Left lobe of liver (tissue), 2 donors: ENCODE results near the gene EEFSEC. TPM values are rescaled to one million over a fixed set of nuclear protein-coding genes. Genes with fewer than 3 reads are reported as not detected.

Experiments
- ATAC-seq: fragments of 200-7000 bp; cut with Tn5 transposase; one replicate; pipeline ENCODE4 v1.9.1; 2020; ENCODE audit warnings: mild to moderate bottlenecking, moderate library complexity
- DNase-seq: peaks from one replicate; pipeline ENCODE4 v3.0.0-alpha.2; 2020; ENCODE audit warnings: low spot score
- total RNA-seq: library from RNA; stranded (reverse); gene quantifications from one replicate; pipeline ENCODE4 v1.2.1, GENCODE V29; 2021
- donor health status: DM: no; HTN: no; CAD: no; lungs with moderate emphysema.
- donor health status: DM: no; HTN: yes; CAD: no.

The EEFSEC gene
- total RNA-seq, 1 donor from 2014 or later = 12.8 TPM

DNA sequence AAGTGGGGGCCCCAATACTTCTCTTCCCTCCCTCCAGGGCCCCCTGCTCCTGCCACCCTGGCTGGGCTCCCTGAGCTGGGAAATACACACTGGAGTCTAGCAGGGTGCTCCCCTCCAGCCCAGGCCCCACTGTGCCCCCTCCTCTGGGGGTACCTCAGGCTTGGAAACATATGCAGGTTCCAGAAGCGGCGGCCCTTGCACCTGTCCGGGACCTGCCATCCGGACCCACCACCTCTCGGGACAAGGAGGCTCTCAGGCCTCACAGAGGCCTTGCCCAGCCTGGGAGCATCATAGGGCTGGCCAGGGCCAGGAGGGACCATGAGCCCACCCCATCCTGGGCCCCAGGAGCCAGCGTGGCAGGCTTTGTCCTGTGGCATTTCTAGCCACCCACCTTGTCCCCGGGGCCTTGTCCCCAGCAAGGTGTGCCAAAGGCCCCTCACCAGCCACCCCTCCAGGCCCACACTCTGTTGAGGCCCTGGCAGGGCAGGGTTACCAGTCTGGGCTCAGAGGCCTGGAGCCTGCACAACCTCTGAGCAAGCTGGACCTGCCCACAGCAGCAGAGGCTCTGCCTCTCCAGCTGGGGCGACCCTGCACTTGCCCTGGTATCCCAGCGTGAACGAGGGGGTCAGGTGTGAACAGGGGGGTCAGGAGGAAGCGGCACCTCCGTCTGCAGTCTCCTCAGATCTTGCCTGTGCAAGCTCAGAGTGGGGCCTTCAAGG lies 267.6 kb downstream of the EEFSEC start:
- DNase-seq (no peak), ATAC-seq (no peak)

DNA sequence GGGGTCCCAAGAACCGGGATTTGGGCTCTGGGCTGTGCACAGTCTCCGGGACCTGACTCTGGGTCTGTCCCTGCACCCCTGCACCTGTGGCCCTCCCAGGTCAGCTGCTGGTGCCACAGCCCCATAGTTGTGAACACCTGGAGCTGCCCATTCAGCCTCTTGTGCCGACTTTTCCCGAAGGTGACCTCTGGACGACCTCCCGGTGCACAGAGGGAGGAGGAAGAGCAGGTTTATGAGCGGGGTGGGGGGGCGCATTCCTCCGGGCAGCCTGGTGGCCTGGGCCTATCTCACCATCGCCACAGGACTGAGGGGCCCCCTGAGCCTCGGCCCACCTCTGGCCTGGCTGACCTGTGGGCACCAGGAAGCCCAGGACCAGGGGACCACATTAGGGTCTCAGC lies 268.2 kb downstream of the EEFSEC start:
- peak; percentile 10 for ATAC-seq
- no peak for DNase-seq

DNA sequence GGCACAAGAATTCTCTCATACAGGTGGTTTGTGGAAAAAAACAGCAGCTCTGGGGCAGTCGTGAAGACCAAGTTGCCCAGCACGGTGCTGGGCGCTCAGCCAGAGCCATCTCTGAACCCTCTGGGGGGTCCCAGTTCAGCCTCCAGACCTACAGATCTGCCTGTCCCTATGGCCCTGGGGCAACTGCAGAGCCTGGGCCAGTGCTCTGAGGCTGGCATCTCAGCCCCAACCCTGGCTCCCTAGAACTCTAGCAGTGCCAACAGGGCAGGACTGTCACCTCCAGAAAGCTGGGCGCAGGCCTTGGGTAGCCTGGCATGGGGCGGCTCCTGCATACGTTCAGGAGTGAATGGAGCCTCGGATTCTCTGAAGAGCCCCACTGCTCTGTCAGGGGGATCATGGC lies 268.7 kb downstream of the EEFSEC start:
- DNase-seq (no peak), ATAC-seq (no peak)

DNA sequence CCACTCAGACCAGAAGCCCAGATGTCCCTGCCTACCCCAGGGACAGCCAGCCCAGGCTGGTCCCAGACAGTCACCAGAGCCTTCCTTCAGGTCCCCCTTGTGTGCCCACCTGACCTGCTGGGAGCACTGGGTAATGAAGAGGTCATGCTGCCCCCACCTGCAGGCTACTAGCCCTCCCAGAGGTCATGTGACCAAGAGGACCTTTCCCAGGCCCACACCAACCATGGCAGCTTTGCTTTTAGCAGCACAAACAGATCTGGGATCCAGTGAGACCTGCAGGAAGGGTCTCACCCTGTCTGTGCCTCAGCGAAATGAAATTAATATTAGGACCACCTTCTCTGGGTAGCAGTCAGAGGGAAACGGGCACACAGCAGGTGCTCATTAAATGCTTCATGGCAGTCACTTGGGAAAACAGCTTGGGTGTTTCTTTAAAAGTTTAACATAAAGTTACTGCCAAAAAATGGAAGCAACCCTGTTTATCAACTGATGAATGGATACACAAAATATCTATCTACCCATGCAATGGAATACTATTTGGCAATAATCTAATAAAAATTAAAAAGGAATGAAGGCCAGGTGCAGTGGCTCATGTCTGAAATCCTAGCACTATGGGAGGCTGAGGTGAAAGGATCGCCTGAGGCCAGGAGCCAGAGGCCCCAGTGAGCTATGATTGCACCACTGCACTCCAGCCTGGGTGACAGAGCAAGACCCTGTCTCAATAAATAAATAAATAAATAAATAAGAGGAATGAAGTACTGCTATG lies 269.7 kb downstream of the EEFSEC start:
- DNase-seq (no peak), ATAC-seq (no peak)

DNA sequence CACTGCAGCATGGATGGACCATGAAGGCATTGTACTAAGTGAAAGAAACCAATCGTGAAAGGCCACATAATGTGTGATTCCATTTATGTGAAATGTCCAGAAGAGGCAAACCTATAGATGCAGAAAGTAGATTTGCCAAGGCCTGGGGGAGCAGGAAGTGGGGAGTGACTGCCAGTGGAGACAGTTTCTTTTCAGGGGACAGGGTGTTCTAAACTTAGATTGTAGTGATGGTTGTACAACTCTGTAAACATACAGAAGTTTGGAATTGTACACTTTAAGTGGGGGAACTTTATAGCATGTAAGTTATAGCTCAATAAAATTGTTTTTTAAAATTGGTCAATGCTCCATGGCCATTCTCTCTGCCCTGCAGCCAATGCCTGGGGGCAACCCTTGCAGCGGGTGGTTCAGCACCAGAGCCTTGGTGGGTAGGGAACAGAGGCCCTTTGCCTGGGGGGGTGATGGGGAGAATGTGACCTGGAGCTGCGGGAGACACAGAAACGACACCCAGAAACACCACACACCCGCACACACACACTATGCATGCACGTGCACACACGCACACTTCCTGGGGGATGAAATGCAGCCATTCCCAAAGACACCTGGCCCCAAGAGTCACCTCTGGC lies 270.4 kb downstream of the EEFSEC start:
- ATAC-seq (no peak), DNase-seq (no peak)

DNA sequence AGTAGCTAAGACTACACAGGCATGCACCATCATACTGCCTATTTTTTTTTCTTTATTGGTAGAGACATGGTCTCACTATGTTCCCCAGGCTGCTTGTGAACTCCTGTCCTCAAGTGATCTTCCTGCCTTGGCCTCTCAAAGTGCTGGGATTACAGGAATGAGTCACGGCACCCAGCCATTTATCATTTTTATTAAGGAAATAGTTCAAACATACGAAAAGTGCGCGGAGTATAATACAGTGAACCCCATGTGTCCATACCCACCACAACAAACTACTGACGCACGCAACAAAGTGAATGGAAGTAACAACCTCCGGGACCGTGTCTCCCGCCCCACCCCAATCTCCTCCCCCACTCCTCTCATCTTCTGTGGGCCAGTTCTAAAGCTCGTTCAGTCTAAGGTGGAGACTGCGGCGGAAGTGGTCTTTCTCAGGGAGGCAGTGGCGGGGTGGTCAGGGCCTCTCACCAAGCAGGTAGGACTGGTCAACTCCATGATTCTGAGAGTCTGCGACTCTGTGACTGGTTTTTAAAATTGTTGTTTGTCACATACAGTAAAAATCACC lies 271.3 kb downstream of the EEFSEC start:
- DNase-seq (no peak), ATAC-seq (no peak)

DNA sequence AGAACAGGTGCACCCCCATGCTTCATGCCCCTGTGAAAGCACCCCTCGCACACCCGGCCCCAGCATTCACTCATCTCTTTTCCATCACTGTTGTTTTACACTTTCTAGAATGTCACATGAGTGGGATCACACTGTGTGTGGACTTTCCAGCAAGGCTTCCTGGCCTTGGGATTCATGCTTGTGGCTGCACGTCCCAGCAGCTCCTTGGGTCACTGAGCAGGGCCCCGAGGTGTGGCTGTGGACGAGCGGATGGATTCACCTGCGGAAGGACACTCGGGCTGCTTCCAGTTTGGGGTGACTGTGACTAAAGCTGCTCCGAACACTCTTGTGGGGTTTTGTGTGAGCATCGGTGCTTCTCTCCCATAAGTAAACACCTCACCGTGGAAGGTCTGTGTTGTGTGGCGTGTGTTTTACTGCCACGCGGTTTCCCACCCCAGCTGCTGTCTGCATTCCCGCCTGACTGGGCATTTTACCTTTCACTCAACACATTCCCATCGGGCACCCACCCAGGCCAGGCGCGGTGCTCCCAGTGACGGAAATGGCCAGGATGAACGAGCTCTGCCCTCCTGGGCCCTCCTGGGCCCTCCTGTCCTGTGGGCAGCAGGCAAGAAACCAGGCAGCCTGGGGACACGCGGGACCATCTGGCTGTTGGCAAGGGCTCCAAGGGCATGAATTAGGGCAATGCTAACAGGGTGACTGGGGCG lies 272.0 kb downstream of the EEFSEC start:
- ATAC-seq (no peak), DNase-seq (no peak)

DNA sequence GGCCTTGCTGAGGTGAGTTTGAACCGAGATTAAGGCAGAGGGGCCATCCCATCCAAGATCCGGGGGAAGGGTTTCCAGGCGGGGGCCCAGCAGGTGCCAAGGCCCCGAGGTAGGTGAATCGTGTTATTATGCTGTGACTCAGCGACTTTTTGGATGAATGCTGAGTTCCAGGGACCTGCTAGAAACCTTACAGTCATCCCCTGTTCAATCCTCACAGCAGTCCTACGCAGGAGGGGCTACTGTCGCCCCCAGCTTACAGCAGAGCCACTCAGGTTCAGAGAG lies 272.5 kb downstream of the EEFSEC start:
- ATAC-seq = no peak
- no peak for DNase-seq

DNA sequence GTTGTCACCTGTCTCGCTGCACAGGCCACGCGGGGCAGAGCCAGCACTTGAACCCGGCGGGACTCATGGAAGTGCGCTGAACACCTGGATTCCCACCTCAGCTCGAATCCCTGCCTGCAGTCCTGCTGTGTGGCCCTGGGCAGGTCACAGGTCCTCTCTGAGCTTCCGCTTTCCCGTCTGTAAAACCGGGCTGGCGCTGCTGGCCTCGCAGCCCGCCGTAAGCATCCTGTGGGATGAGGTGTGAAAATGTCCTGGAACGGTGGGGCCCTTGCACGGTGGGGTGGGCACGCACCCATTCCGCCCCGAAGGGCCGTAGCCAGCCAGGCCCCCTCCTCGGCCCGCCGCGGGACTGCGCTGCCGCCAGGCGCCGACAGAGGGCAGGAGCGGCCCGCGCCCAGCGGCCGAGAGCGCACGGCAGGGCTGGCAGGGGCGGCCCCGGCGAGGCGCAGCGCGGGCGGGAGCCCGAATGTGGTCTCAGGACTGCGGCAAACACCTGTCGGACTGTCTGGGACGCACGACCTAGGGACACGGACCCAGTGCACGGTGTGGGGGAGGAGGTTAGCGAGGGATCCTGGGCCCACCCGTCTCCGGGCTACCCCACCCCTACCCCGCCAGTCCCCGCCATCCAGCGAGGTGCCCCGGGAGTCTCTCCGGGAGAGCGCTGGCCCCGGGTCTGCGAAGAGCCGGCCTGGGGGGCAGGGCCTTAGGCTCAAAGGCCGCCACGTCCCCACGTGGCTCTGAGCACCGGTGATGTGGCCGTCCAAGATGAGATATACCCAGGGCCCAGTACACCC lies 273.0 kb downstream of the EEFSEC start:
- peak; percentile 55 for DNase-seq
- peak; percentile 97 for ATAC-seq

DNA sequence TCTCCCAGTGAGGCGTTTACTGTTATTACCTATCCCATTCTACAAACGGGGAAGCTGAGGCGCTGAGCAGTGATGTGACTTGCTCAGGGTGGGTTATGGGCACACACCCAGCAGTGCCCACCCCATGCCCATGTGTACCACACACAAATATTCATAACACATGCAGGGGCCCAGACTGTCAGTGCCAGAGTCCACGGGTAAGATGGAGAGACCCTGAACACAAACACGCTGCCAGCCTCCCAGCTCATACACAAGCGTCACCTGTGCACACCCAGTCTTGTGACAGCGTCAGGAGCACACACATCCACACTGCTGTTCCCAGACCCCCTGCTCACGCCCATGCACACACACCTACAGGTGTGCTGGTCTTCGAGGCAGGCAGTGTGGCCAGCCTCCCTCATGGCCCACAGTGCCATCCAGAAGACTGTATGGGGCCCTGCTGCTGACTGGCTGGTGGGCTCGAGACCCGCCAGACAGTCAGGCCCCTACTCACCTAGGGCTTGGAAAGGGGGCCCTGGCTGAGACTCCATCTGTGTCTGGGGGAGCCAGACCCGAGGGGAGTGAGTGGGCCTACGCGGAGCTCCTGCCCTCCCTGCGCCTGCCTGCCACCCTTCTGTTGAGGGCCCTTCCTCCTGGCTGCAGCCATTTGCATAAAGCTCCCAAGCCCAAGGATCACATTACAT lies 274.0 kb downstream of the EEFSEC start:
- ATAC-seq = no peak
- DNase-seq = no peak

DNA sequence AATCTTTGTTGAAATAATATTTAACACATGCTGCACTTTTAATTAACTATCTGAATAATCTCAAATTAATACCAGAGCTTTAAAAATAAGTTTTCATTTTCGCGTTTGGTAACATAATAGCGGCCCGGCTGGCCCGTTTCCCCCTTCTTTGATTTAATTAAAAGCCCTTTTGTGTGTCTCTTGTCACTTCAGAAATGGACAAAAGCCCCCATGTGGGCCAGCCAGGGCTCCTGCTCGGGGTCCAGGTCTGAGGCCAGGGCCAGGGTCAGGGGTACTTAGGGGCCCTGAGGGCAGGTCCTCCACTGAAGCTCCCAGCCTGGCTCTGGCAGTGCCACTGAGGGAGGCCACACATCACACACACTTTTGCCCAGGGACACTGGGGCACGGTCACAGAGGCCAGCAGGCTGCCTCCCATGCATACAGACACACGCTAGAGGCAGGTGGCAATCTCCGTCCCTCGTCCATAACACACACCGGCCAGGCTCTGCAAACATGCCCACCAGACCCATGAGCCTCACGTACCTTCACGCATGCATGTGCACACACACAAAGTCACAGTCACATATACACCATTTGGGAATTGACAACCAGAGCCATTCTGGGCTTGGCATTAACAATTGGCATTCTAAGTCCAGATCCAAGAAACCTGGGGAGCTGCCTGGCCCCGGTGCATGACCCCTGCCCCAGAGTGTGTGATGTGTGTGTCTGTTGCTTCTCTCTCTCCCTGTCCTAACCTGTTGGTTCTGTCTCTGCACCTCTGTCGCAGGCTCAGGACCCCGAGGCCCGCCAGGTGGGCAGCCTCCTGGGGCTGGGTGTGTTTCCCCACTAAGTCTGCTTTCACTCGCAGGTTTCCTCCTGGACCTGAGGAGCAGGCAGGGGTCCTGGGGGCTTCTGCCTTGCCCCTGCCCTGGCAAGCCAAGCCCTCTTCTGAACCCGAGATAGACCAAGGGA lies 274.9 kb downstream of the EEFSEC start:
- ATAC-seq (no peak), DNase-seq (no peak)

DNA sequence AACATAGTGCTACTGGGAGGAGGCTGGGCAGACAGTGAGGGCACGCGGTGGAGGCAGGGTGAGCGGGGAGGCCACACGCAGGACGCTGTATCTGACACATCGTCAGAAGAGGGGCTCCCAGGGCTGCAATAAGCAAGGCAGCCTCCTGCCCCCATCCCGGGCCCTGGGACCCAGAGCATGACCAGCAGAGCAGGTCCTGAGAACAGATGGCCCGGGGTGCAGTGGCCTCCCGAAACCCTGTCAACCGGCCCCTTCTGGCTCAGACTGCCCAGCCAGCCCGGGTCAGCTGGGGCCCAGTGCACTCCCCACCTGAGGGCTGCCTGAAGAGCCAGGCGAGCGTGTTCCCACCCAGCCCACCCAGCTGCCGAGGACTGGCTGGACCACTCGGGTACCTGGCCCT lies 276.0 kb downstream of the EEFSEC start:
- no peak for DNase-seq
- no peak for ATAC-seq

DNA sequence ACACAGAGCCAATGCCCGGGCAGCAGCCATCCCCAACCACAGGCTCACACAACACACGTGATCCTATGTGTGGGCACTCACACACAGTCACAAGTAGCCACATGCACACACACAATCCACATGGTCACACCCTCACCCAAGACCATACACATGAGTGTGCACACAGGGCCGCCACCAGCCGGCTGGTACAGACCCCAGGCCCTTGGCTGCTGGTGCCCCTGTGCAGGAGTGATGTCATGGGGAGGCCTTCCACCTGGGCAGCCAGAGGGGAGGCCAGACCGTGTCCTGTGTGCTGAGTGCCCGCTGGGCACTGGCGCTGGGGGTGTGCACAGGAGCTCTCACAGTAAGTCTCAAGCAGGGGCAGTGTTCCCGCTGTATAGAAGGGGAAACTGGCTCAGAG lies 276.5 kb downstream of the EEFSEC start:
- no peak for ATAC-seq
- DNase-seq = no peak

DNA sequence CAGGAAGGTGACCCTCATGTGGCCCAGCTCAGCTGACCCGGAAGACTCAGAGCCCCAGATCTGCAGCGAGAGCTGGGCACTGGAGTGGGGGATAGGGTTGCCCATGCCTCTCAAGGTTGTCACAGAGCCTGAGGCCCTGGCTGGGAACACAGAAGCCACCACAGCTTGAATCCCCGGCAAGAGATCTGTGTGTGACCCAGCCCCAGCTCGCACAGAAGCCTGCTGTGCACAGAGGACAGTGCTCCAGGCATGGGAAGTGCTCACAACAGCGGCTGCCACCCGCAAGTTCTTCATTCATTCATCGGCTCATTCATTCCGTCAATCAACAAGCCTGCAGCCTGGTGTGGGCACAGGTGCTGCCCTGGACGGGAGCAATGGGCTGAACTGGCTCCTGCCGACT lies 277.0 kb downstream of the EEFSEC start:
- ATAC-seq = no peak

DNA sequence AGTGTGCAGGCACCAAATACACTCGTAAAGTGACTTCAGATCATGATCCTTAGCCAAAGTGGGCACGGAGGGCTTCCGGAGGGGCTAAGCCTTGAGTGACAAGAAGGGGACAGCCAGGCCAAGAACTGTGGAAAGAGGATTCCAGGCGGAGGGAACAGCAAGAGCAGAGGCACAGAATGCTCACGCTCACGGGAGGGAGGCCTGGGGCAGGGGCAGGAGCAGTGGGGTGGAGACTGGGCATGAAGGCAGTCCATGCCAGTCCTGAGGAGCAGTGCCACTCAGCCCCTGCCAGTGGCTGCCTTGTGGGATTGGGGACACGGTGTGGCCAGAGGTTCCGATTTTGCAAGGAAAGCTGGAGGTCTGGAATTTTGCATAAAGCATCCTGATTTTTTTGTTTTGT lies 277.4 kb downstream of the EEFSEC start:
- ATAC-seq = no peak
- no peak for DNase-seq

More for the DNA sequence above, 277.0 kb downstream of the EEFSEC start:
- no peak for DNase-seq

DNA sequence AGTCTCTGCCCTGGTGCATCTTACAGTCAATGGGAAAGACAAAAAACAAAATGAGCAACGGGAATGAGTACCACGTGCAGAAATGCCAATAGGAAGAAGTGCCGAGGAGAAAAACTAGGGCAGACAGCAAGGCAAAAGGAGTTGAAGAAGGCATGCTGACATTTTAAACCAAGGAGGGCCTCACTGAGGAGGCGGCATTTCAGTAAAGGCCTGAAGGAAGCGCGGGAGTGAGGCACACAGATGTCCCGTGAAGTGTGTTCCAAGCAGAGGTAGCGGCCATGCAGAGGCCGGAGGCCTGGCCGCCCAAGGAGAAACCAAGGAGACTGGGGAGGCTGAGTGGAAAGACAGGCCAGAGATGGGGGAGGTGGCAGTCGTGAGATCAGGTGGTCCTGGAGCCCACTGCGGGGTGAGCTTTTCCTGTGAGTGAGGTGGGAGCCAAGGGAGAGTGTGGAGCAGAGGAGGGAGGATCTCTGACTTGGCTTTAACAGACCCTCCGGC lies 278.6 kb downstream of the EEFSEC start:
- no peak for DNase-seq
- ATAC-seq = no peak

DNA sequence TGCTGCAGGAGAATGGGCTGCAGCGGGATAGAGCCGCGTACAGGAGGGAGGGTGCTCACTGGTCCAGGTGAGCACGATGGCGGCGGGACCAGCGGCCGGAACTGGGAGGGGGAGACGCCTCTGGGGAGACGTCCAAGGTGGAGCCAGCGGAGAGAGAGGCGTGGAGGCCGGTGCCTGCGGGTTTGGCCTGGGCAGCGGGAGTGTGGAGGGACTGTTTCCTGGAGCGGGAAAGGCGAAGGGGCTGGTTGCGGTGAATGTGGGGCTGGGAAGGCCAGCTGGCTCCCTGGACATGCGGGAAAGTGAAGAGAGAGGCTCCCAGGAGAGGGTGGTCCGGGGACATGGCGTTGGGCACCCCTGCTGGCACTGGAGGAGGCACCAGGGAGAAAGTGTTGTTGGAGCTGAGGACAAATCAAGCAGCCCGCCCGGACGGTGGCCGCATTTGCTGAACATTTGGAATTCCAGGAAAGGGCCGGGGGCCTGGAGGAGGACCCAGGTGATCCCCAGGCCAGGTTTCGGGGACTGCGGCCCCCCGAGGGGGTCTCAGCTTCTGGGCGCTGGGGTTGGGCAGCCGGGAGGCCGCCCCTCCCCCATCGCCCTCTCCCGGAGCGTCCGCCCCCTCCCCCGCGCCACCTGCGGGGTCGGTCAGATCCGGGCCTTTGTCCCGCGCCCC lies 279.2 kb downstream of the EEFSEC start:
- ATAC-seq = peak; percentile 28
- no peak for DNase-seq
